Activated CD8-positive, alpha-beta memory T cell treated with anti-CD3 and anti-CD28 coated beads, Interleukin-2, amount 50 U/mL, for 24 hours (primary cell): ENCODE data around the gene ZSWIM8.

Source experiments
- DNase-seq: peaks from one replicate; pipeline ENCODE4 v3.0.0-alpha.2; 2020; ENCODE audit errors: extremely low read depth

ZSWIM8 gene

DNA sequence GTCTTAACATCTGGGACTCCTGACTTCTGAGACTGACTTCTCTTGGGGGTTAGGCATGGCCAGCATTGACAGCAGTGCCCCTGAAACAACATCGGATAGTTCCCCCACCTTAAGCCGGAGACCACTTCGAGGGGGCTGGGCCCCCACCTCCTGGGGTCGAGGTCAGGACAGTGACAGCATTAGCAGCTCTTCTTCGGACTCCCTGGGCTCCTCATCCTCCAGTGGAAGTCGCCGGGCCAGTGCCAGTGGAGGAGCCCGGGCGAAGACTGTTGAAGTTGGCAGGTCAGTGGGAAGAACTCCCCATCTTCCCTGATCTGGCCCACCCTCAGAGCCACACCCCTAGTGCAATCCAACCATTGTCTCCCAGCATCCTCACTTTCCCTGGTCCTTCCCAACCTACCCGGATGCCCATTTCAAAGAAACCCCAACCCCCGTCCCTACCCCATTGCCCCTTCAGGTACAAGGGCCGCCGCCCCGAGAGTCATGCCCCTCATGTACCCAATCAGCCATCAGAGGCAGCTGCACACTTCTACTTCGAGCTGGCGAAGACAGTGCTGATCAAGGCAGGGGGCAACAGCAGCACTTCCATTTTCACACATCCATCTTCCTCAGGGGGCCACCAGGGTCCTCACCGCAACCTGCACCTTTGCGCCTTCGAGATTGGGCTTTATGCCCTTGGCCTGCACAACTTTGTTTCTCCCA lies 12.1 kb downstream of the ZSWIM8 start:
- DNase-seq = no peak

DNA sequence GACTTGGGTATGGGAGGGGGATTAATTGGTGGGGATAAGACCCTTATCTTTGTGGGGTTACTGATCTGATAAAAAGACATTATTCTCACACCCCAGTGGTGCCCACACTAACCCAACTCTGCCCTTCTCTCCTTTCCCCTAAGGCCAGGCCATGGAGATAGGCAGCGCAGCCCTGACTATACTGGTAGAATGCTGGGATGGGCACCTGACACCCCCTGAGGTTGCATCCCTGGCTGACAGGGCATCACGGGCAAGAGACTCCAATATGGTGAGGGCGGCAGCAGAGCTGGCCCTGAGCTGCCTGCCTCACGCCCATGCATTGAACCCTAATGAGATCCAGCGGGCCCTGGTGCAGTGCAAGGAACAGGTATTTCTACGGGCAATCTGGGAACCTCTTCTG lies 12.7 kb downstream of the ZSWIM8 start:
- DNase-seq = no peak

GRCh38 chr10:73798927-73799560 lies 13.6 kb downstream of the ZSWIM8 start:
- DNase-seq = no peak

GRCh38 chr10:73799899-73800559 lies 14.6 kb downstream of the ZSWIM8 start:
- no peak for DNase-seq

- DNase-seq = no peak
Measured at GRCh38 chr10:73800560-73801252, 15.3 kb downstream of the ZSWIM8 start.

- no peak for DNase-seq
Measured at GRCh38 chr10:73801253-73801590, 15.8 kb downstream of the ZSWIM8 start.

- DNase-seq = no peak
Measured at GRCh38 chr10:73802276-73802991, 17.0 kb downstream of the ZSWIM8 start.

GRCh38 chr10:73803680-73804286 lies 18.4 kb downstream of the ZSWIM8 start:
- DNase-seq = no peak

- DNase-seq = no peak
Measured at GRCh38 chr10:73806176-73806950, 21.0 kb downstream of the ZSWIM8 start.

DNA sequence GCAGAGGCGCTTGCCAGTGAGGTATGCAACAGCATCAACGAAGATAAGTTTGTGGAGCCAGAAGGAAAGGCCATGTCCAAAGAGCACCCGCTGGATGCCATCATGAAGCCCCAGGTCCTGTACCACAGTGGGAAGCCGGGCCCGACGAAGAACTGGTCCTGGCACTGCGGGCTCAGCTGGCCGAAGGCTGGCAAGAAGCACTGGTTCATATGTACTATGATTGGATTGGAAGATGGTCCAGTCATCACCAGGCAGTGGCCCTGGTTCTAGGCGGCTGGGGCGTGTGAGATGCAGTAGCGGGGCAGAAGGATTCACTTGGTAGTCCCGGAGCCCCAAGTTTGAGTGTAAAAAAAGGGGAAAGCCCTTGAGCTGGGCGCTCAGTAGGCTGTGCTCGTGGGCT lies 22.1 kb downstream of the ZSWIM8 start:
- no peak for DNase-seq

- no peak for DNase-seq
Measured at GRCh38 chr10:73808021-73808815, 22.8 kb downstream of the ZSWIM8 start.

- DNase-seq = no peak
Measured at GRCh38 chr10:73809061-73809818, 23.8 kb downstream of the ZSWIM8 start.

DNA sequence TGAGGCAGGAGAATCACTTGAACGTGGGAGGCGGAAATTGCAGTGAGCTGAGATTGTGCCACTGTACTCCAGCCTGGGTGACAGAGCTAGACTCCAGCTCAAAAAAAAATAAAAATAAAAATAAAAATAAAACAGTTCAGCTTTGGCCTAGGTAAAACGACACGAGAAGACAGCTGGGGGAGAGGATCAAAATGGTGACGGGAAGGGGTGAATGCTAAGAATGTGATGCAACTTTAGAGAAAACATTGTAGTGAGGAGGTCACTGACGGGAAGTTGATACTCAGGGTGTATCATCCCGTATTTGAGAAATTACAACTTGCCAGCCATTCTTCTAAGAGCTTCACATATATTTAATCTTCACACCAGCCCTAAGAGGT lies 24.9 kb downstream of the ZSWIM8 start:
- DNase-seq = no peak

DNA sequence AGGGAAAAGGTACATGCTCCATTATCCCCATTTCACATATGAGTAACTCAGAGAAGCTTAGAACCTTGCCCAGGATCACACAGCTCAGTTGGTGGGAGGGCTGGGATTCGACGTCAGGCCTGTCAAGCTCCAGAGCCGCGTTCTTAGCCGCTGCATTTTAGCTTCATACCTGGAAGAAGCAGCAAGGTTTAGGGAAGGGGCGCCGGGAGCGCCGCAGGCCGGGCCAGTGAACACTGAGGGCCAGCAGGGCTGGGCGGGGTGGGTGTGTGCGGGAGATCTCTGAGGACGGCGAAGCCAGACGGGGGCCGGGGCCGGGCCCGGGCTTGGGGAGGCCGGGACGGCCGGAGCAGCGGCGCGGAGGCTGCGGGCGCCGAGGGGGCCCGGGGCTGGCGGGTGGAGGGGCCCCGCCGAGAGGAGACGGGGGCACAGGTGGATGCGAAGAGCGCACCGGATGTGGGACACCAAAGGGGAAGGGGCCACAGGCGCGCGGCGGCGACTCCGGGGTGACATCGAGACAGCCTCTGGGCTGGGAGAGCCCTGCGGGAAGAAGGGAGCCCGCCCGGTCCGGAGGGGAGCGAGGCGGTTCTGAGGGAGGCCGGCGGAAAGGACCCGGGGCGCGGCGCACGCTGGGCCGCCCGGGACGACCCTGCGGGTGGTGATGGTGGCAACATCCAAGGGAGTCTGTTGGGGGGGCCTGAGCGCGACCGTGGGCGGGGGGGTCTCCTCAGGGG lies 25.5 kb downstream of the ZSWIM8 start:
- DNase-seq = no peak

DNA sequence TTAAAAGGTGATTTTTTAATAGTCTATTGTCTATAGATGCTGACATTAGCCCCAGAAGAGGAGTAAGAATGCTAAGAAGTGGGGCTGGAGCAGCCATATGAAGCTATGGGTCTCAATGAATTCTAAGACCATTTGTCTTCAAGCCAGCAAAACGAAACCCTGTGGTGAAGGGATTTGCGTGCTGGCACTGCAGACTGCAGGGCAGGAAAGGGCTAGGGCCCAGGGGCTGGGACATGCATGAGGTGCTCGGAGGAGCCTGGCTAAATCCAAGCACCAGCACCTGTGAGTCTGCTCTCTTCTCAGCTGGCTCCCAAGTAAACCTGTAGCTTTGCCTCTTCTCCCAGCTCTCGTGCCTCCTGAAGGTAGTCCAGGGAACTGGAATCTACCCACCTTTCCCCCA lies 27.3 kb downstream of the ZSWIM8 start:
- DNase-seq = no peak

DNA sequence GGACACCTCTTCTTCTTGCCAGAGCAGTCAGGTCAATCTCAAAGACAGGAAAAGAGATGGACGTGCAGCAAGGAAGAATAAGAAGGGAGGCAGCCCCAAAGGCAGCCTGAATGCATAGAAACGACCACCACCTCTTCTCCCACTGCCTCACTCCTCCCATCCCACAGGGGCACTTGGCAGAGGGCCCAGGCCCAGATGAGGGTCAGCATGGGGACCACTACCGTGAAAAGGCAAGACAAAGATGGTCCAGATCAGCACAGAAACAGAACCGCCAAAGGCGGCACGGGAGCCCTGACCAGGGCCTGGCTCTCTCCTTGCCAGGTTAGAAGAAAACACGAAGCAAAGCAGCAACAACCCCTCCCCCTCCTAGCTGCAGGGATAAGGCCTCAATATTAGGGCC lies 27.9 kb downstream of the ZSWIM8 start:
- no peak for DNase-seq

GRCh38 chr10:73814276-73814895 lies 29.0 kb downstream of the ZSWIM8 start:
- DNase-seq = no peak
